A549 (cell line): ENCODE data around the gene ELL. TPM values are rescaled to one million over a fixed set of nuclear protein-coding genes. Genes with fewer than 3 reads are reported as not detected.
A peak's percentile ranks its signal among the peaks of the same experiment; 100 is the strongest.

Experiments used
- ATAC-seq, 2 experiments: fragments of 200-7000 bp in 1 of 2; fragments of >200 bp in 1 of 2; cut with Nextera tagmentation in 1 of 2; cut with Tn5 transposase in 1 of 2; 3 replicates each; pipeline versions ENCODE4 v1.8.0 to v1.9.1; 2018 to 2020; ENCODE audit warnings: mild to moderate bottlenecking in 1 of 2, moderate library complexity in 1 of 2
- CTCF ChIA-PET: fragments of 300-600 bp; sonication (Branson Sonifier 250); formaldehyde crosslinking; extraction: SDS; loops from one replicate; lab custom pipeline; 2021; ENCODE audit warnings: antibody characterized with exemption, inconsistent platforms; lab: Yijun Ruan, JAX
- POLR2A ChIA-PET: fragments of 350-600 bp; formaldehyde crosslinking; extraction: SDS; loops from one replicate; lab custom pipeline; 2021; ENCODE audit warnings: antibody characterized with exemption, inconsistent platforms; lab: Yijun Ruan, JAX
- DNase-seq, 2 experiments: peaks; one replicate each; pipeline versions ENCODE4 v3.0.0 to v3.0.0-alpha.2; 2011 to 2016; ENCODE audit warnings: low read depth in 1 of 2, low spot score in 1 of 2
- FAIRE-seq: peaks from 2 replicates; lab custom pipeline; 2011; peaks lifted over from hg19 to GRCh38; lab: Jason Lieb, UNC
- H3K27ac ChIP-seq, 2 experiments: fragments of >200 bp; sonication (Bioruptor Twin); formaldehyde crosslinking; 3 replicates each; pipeline ENCODE4 v1.5.1; 2016 to 2017
- H3K4me1 ChIP-seq: fragments of >200 bp; sonication (Bioruptor Twin); formaldehyde crosslinking; 3 replicates; pipeline ENCODE4 v1.6.1; 2016
- H3K4me2 ChIP-seq: fragments of >200 bp; sonication (Bioruptor Twin); formaldehyde crosslinking; 3 replicates; pipeline ENCODE4 v1.6.1; 2016
- H3K4me3 ChIP-seq: fragments of >200 bp; sonication (Bioruptor Twin); formaldehyde crosslinking; 3 replicates; pipeline ENCODE4 v1.5.1; 2016
- H3K9me3 ChIP-seq: fragments of >200 bp; sonication (Bioruptor Twin); formaldehyde crosslinking; 3 replicates; pipeline ENCODE4 v1.6.1; 2016
- ATOH8 ChIP-seq: fragments of 250-450 bp; sonication (Bioruptor Pico); IDR thresholded peaks from 2 replicates; pipeline ENCODE4 v1.5.0; 2020; ENCODE audit warnings: low read depth, mild to moderate bottlenecking, moderate library complexity
- CBX2 ChIP-seq: fragments of 200-600 bp; sonication (generic); IDR thresholded peaks from 2 replicates; pipeline ENCODE4 v1.6.1; 2016; ENCODE audit warnings: low read depth, mild to moderate bottlenecking, borderline replicate concordance
- CBX8 ChIP-seq: fragments of 200-600 bp; sonication (generic); IDR thresholded peaks from 2 replicates; pipeline ENCODE4 v1.6.1; 2016
- CHD2 ChIP-seq: fragments of 150-350 bp; IDR thresholded peaks from 2 replicates; pipeline ENCODE4 v1.6.1; 2014; ENCODE audit warnings: low read length; ENCODE audit not compliant: partially characterized antibody
- CHD4 ChIP-seq: fragments of 200-600 bp; sonication (generic); IDR thresholded peaks from 2 replicates; pipeline ENCODE4 v1.6.1; 2016; ENCODE audit warnings: antibody characterized with exemption, mild to moderate bottlenecking, borderline replicate concordance
- CTCF ChIP-seq: fragments of >200 bp; sonication (Bioruptor Twin); formaldehyde crosslinking; IDR thresholded peaks from 3 replicates; pipeline ENCODE4 v1.5.1; 2016
- E2F6 ChIP-seq: IDR thresholded peaks from 2 replicates; pipeline ENCODE4 v1.6.1; 2012; ENCODE audit warnings: low read depth, borderline replicate concordance
- EHF ChIP-seq: fragments of 250-450 bp; sonication (Bioruptor Pico); IDR thresholded peaks from 2 replicates; pipeline ENCODE4 v1.5.0; 2020; ENCODE audit warnings: mild to moderate bottlenecking
- EHMT2 ChIP-seq: fragments of 200-600 bp; sonication (generic); IDR thresholded peaks from 2 replicates; pipeline ENCODE4 v1.6.1; 2016; ENCODE audit warnings: antibody characterized with exemption, low read depth, mild to moderate bottlenecking, moderate library complexity
- FOSB ChIP-seq: fragments of 250-450 bp; sonication (Bioruptor Pico); IDR thresholded peaks from 2 replicates; pipeline ENCODE4 v1.5.0; 2020; ENCODE audit warnings: mild to moderate bottlenecking, moderate library complexity
- FOSL2 ChIP-seq, 2 experiments: fragments of 450-650 bp in 1 of 2; fragments of >200 bp in 1 of 2; sonication (Bioruptor Twin) in 1 of 2; formaldehyde crosslinking; IDR thresholded peaks; 2 replicates each; pipeline versions ENCODE4 v1.5.0 to v1.6.1; 2016 to 2020; ENCODE audit warnings: mild to moderate bottlenecking in 1 of 2, moderate library complexity in 1 of 2
- GATA3 ChIP-seq: IDR thresholded peaks from 2 replicates; pipeline ENCODE4 v1.6.1; 2012; ENCODE audit warnings: borderline replicate concordance
- HDAC2 ChIP-seq: fragments of 200-600 bp; sonication (generic); IDR thresholded peaks from 2 replicates; pipeline ENCODE4 v1.6.1; 2016
- HES2 ChIP-seq: fragments of >200 bp; sonication (Bioruptor Twin); formaldehyde crosslinking; IDR thresholded peaks from 2 replicates; pipeline ENCODE4 v1.6.1; 2016
- HOXB13 ChIP-seq: fragments of 250-450 bp; sonication (Bioruptor Pico); IDR thresholded peaks from 2 replicates; pipeline ENCODE4 v1.5.0; 2020; ENCODE audit warnings: low read depth, mild to moderate bottlenecking, moderate library complexity
- JUNB ChIP-seq: fragments of >200 bp; sonication (Bioruptor Twin); formaldehyde crosslinking; IDR thresholded peaks from 2 replicates; pipeline ENCODE4 v1.6.1; 2016
- KDM1A ChIP-seq: fragments of 200-600 bp; sonication (generic); IDR thresholded peaks from 2 replicates; pipeline ENCODE4 v1.6.1; 2016; ENCODE audit warnings: low read depth, mild to moderate bottlenecking
- MAZ ChIP-seq: fragments of 150-350 bp; IDR thresholded peaks from 2 replicates; pipeline ENCODE4 v1.6.1; 2014; ENCODE audit warnings: antibody characterized with exemption, low read depth, low read length, borderline replicate concordance
- RAD21 ChIP-seq, 2 experiments: fragments of >200 bp in 1 of 2; sonication (Bioruptor Twin) in 1 of 2; formaldehyde crosslinking in 1 of 2; IDR thresholded peaks in 1 of 2; conservative IDR thresholded peaks in 1 of 2; 2 replicates in 1 of 2; 3 replicates in 1 of 2; pipeline ENCODE4 v1.6.1; 2012 to 2018; ENCODE audit warnings: inconsistent platforms in 1 of 2
- RCOR1 ChIP-seq: fragments of 150-350 bp; IDR thresholded peaks from 2 replicates; pipeline ENCODE4 v1.6.1; 2014; ENCODE audit warnings: antibody characterized with exemption, low read length, low read depth
- RFX5 ChIP-seq: fragments of 450-650 bp; IDR thresholded peaks from 2 replicates; pipeline ENCODE4 v1.7.1; 2014; ENCODE audit warnings: antibody characterized with exemption, mild to moderate bottlenecking, moderate library complexity
- SMC3 ChIP-seq: fragments of >200 bp; sonication (Bioruptor Twin); formaldehyde crosslinking; IDR thresholded peaks from 3 replicates; pipeline ENCODE4 v1.6.1; 2018; ENCODE audit warnings: inconsistent platforms
- SREBF2 ChIP-seq: fragments of 450-650 bp; IDR thresholded peaks from 2 replicates; pipeline ENCODE4 v1.6.1; 2014; ENCODE audit warnings: mild to moderate bottlenecking, moderate library complexity
- ZC3H11A ChIP-seq: fragments of 450-650 bp; IDR thresholded peaks from 2 replicates; pipeline ENCODE4 v1.6.1; 2014; ENCODE audit warnings: antibody characterized with exemption, mild to moderate bottlenecking
- ZFP36 ChIP-seq: fragments of 450-650 bp; IDR thresholded peaks from 2 replicates; pipeline ENCODE4 v1.6.1; 2014; ENCODE audit warnings: borderline replicate concordance; ENCODE audit not compliant: partially characterized antibody
- ZNF302 ChIP-seq: fragments of 250-450 bp; sonication (Bioruptor Pico); IDR thresholded peaks from 2 replicates; pipeline ENCODE4 v1.9.0; 2021; ENCODE audit warnings: inconsistent platforms, mild to moderate bottlenecking, moderate library complexity
- WGBS: methylation state at CpG from one replicate; pipeline ENCODE4 v1.1.6; 2017; ENCODE audit errors: missing lambda C conversion rate; 5-methylcytosine and 5-hydroxymethylcytosine counted together
- polyA plus RNA-seq, 4 experiments: library from polyadenylated mRNA; depleted of rRNA in 3 of 4; stranded (reverse); fragments of >200 nt; fragmentation: RNase III in 1 of 4; extraction: RNeasy Plus Mini Kit Qiagen cat#74134 plus additional on column Dnase treatment in 1 of 4; gene quantifications; 2 replicates in 3 of 4; 3 replicates in 1 of 4; pipeline ENCODE4 v1.2.3, GENCODE V29; 2011 to 2017

ELL gene
- polyA plus RNA-seq, 2 of the 4 experiments (the other 2 are of a cell fraction) = 1.6 to 3.6 TPM

GRCh38 chr19:18426416-18426767, 95.5 kb downstream of the ELL start:
- H3K9me3 ChIP-seq = no peaks in the 10 kb centered on the region
- ChIA-PET CTCF (interaction anchor here (1.0 kb wide), 2 partner anchors 13 to 16 kb away, joined by 3 read pairs; no protein-coding TSS in a partner anchor), POLR2A (no interaction called here)
- no peak overlapping the region for H3K4me2 ChIP-seq
- FAIRE-seq (no peak), DNase-seq (no peak), ATAC-seq (no peak)
- no peak overlapping the region for H3K4me3 ChIP-seq
- WGBS = no CpG with 5 or more reads among the region's 8 CpGs
- peak overlapping the region in 1 of 2 experiments; percentile 51; a peak in 3 of 6 replicates for H3K27ac ChIP-seq
- H3K4me1 ChIP-seq = peaks cover 38% of the 10 kb centered on the region
- TF ChIP-seq MAZ (no peak), HES2 (no peak), CTCF (no peak), CBX8 (no peak), KDM1A (no peak), ZNF302 (CRISPR knock-in tag) (no peak), JUNB (no peak), FOSL2 (IDR thresholded peaks at IDR 0.05) (no peak), FOSL2 (CRISPR knock-in tag; IDR thresholded peaks at IDR 0.05) (no peak), GATA3 (no peak), RFX5 (no peak), ZC3H11A (no peak), CBX2 (no peak)

- POLR2A ChIA-PET = no interaction called here
- Histone ChIP-seq H3K4me1 (peaks cover 45% of the 10 kb centered on the region), H3K27ac (peak overlapping the region in 1 of 2 experiments; percentile 51; a peak in 3 of 6 replicates), H3K4me3 (no peak overlapping the region), H3K4me2 (no peak overlapping the region), H3K9me3 (no peaks in the 10 kb centered on the region)
- FAIRE-seq = no peak
- peak in 1 of 2 experiments; percentile 25; a peak in 3 of 6 replicates for ATAC-seq
- CTCF ChIA-PET = interaction anchor here (1.0 to 1.4 kb wide), 3 partner anchors 14 to 37 kb away, joined by 3 to 5 read pairs (median 3); no protein-coding TSS in a partner anchor
- TF ChIP-seq ZC3H11A (no peak), HDAC2 (no peak), RCOR1 (no peak), SMC3 (no peak), CHD4 (no peak), SREBF2 (no peak), EHMT2 (no peak), HOXB13 (no peak), ATOH8 (CRISPR knock-in tag) (no peak), ZFP36 (no peak), RAD21 (conservative IDR thresholded peaks at IDR 0.05 in 1 of 2, IDR thresholded peaks at IDR 0.05 in 1 of 2) (no peak), CHD2 (no peak), E2F6 (no peak), EHF (CRISPR knock-in tag) (no peak), FOSB (CRISPR knock-in tag) (no peak)
- DNase-seq = no peak
- WGBS = 68% methylated on average over 17 of the region's 18 CpGs
These were observed 96.1 kb downstream of the ELL start for GRCh38 chr19:18425515-18426415.
